Measurements from ENCODE around the gene PHPT1.

DNA sequence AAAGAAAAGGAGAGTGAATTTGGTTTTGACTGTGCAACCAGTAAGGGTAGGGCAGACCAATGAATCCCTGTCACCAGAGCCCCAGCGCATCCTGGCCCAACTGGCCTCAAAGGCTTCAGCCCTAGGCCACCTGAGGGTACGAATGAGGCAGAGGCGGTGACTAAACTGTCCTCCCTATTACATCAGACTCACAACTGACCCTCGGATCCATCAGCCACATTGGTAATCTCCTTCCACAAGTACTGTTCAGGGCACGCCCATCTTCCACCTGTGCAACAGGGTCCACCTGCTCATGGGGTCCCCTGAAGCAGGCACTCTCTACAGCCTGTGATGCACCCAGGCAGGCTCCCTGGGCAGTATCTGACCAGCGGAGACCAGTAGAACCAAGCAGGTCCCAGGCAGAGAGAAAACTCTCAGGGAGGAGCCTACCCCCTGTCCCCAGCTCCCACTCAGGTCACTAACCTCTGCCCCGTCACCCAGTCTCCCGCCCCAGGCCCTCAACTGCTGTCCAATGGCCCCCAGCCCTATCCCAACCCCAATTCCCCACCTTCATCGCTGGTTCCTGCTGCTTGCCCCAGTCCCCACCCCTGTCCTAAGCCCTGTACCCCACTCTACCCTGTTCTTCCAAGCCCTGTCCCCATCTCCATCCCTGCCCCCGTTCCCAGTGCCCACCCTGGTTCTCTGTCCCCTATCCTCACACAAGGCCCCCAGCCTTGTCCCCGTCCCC is 16.0 kb downstream of the PHPT1 start:
- TF ChIP-seq, protein P1, sequence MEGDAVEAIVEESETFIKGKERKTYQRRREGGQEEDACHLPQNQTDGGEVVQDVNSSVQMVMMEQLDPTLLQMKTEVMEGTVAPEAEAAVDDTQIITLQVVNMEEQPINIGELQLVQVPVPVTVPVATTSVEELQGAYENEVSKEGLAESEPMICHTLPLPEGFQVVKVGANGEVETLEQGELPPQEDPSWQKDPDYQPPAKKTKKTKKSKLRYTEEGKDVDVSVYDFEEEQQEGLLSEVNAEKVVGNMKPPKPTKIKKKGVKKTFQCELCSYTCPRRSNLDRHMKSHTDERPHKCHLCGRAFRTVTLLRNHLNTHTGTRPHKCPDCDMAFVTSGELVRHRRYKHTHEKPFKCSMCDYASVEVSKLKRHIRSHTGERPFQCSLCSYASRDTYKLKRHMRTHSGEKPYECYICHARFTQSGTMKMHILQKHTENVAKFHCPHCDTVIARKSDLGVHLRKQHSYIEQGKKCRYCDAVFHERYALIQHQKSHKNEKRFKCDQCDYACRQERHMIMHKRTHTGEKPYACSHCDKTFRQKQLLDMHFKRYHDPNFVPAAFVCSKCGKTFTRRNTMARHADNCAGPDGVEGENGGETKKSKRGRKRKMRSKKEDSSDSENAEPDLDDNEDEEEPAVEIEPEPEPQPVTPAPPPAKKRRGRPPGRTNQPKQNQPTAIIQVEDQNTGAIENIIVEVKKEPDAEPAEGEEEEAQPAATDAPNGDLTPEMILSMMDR (IDR thresholded peaks at IDR 0.05; ENCODE audit: borderline replicate concordance, extremely low read depth, low read length, poor library complexity, severe bottlenecking), result no peak
- no peak for TF ChIP-seq EZH2 (IDR thresholded peaks at IDR 0.05; ENCODE audit: borderline replicate concordance, low read depth, low read length, severe bottlenecking)
